Astrocyte (in vitro differentiated cells and primary cell): ENCODE data around the gene USP31. TPM values are rescaled to one million over a fixed set of nuclear protein-coding genes. Genes with fewer than 3 reads are reported as not detected.

Source experiments
- DNase-seq: peaks from one replicate; pipeline ENCODE4 v3.0.0-alpha.2; 2010; ENCODE audit warnings: low read depth
- FAIRE-seq: peaks from 2 replicates; lab custom pipeline; 2011; peaks lifted over from hg19 to GRCh38; lab: Jason Lieb, UNC
- H2AFZ ChIP-seq: 2 replicates; pipeline ENCODE4 v1.6.0; 2012; ENCODE audit warnings: low read depth, low read length, inconsistent platforms
- H3K27ac ChIP-seq: 2 replicates; pipeline ENCODE4 v1.5.1; 2011; ENCODE audit warnings: low read depth, low read length, inconsistent platforms
- H3K27me3 ChIP-seq: 2 replicates; pipeline ENCODE4 v1.6.0; 2011; ENCODE audit warnings: low read length, inconsistent platforms; ENCODE audit not compliant: insufficient read depth
- H3K36me3 ChIP-seq: 2 replicates; pipeline ENCODE4 v1.5.1; 2011; ENCODE audit warnings: low read length, inconsistent platforms; ENCODE audit not compliant: insufficient read depth
- H3K4me1 ChIP-seq: 2 replicates; pipeline ENCODE4 v1.5.1; 2011; ENCODE audit warnings: low read length, inconsistent platforms; ENCODE audit not compliant: insufficient read depth
- H3K4me2 ChIP-seq: 2 replicates; pipeline ENCODE4 v1.6.0; 2012; ENCODE audit warnings: low read length, inconsistent platforms
- H3K4me3 ChIP-seq: 2 replicates; pipeline ENCODE4 v1.5.1; 2011; ENCODE audit warnings: low read depth, mild to moderate bottlenecking, low read length, inconsistent platforms; ENCODE audit not compliant: insufficient read depth
- H3K79me2 ChIP-seq: 2 replicates; pipeline ENCODE4 v1.6.0; 2012; ENCODE audit warnings: mild to moderate bottlenecking, low read length, inconsistent platforms; ENCODE audit not compliant: insufficient read depth
- H3K9ac ChIP-seq: 2 replicates; pipeline ENCODE4 v1.6.0; 2012; ENCODE audit warnings: mild to moderate bottlenecking, low read length, inconsistent platforms
- H3K9me3 ChIP-seq: 2 replicates; pipeline ENCODE4 v1.5.1; 2012; ENCODE audit warnings: low read depth, mild to moderate bottlenecking, low read length, inconsistent platforms; ENCODE audit not compliant: insufficient read depth
- H4K20me1 ChIP-seq: 2 replicates; pipeline ENCODE4 v1.6.0; 2012; ENCODE audit warnings: low read length, inconsistent platforms; ENCODE audit not compliant: insufficient read depth
- H3K27ac Mint-ChIP-seq: one replicate; pipeline ENCODE4 v1.8.0; 2021; ENCODE audit warnings: mild to moderate bottlenecking, mixed read lengths; ENCODE audit not compliant: unreplicated experiment
- H3K27me3 Mint-ChIP-seq: one replicate; pipeline ENCODE4 v1.8.0; 2021; ENCODE audit warnings: low read depth, mixed read lengths; ENCODE audit not compliant: unreplicated experiment
- H3K36me3 Mint-ChIP-seq: one replicate; pipeline ENCODE4 v1.8.0; 2021; ENCODE audit warnings: low read depth, mixed read lengths; ENCODE audit not compliant: unreplicated experiment
- H3K4me1 Mint-ChIP-seq: one replicate; pipeline ENCODE4 v1.8.0; 2021; ENCODE audit warnings: low read depth, mixed read lengths; ENCODE audit not compliant: unreplicated experiment
- H3K4me3 Mint-ChIP-seq: one replicate; pipeline ENCODE4 v1.8.0; 2021; ENCODE audit warnings: mild to moderate bottlenecking, moderate library complexity, mixed read lengths; ENCODE audit not compliant: unreplicated experiment
- H3K9me3 Mint-ChIP-seq: one replicate; pipeline ENCODE4 v1.8.0; 2021; ENCODE audit warnings: mild to moderate bottlenecking, mixed read lengths; ENCODE audit not compliant: unreplicated experiment
- CTCF ChIP-seq: IDR thresholded peaks from 2 replicates; pipeline ENCODE4 v1.5.1; 2011; ENCODE audit warnings: low read depth, mild to moderate bottlenecking, inconsistent platforms, low read length, moderate library complexity; ENCODE audit not compliant: insufficient read depth
- EZH2 ChIP-seq: IDR thresholded peaks from 2 replicates; pipeline ENCODE4 v1.6.1; 2012; ENCODE audit warnings: mild to moderate bottlenecking, low read length, inconsistent platforms; ENCODE audit not compliant: insufficient read depth
- total RNA-seq: library from RNA; stranded (reverse); gene quantifications from 2 replicates; pipeline ENCODE4 v1.2.1, GENCODE V29; 2021

The USP31 gene
- total RNA-seq, 1 donor from 2014 or later: 9.4 TPM

DNA sequence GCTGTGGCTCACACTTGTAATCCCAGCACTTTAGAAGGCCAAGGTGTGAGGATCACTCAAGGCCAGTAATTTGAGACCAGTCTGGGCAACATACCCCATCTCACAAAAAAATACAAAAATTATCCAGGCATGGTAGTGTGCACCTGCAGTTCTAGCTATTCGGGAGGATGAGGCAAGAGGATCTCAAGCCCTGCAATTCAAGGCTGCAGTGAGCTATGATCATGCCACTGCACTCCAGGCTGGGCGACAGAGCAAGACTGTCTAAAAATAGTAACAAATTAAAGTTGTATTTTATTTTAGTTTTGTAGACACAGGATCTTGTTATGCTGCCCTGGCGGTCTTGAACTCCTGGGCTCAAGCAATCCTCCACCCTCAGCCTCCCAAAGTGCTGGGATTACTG, 18.2 kb downstream of the USP31 start:
- H2AFZ ChIP-seq: no peak overlapping the region
- no peak for TF ChIP-seq EZH2
- no peak for TF ChIP-seq CTCF
- peaks cover 5% of the 10 kb centered on the region for H3K4me1 ChIP-seq
- H3K9me3 Mint-ChIP-seq: peaks cover 12% of the 10 kb centered on the region
- no peak overlapping the region for H3K27ac Mint-ChIP-seq
- FAIRE-seq (no peak), DNase-seq (no peak)
- H3K9me3 ChIP-seq: no peaks in the 10 kb centered on the region
- H3K4me3 Mint-ChIP-seq: no peak overlapping the region
- no peaks in the 10 kb centered on the region for H3K27me3 Mint-ChIP-seq
- H3K4me2 ChIP-seq: no peak overlapping the region
- H3K4me1 Mint-ChIP-seq: peaks cover 5% of the 10 kb centered on the region
- H4K20me1 ChIP-seq: peaks cover 66% of the 10 kb centered on the region
- H3K36me3 Mint-ChIP-seq: peaks cover under 1% of the 10 kb centered on the region
- no peaks in the 10 kb centered on the region for H3K36me3 ChIP-seq
- no peak overlapping the region for H3K4me3 ChIP-seq
- H3K27me3 ChIP-seq: no peaks in the 10 kb centered on the region
- H3K27ac ChIP-seq: no peak overlapping the region
- H3K79me2 ChIP-seq: peaks cover 95% of the 10 kb centered on the region
- H3K9ac ChIP-seq: no peak overlapping the region

DNA sequence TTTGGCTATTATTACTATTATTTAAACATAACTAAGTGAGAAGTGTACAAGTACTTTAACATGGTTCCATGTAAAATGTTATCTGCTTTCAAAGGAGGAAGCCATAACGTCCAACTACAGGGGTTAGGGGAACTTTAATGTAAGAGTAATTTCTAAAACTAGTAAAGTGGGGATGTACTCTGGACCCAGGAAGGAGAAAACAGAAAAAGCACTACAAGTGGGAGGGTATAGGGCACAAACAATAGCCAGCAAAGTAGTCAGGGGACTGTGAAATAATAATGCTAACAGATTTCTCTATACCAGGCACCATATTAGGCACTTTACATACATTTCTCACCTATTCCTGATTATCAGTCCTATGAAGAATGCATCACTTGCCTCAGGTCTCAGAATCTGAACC, 19.6 kb downstream of the USP31 start:
- Mint-ChIP-seq H3K27me3 (no peaks in the 10 kb centered on the region), H3K4me3 (no peak overlapping the region), H3K36me3 (no peaks in the 10 kb centered on the region), H3K27ac (no peak overlapping the region), H3K9me3 (peaks cover 2% of the 10 kb centered on the region), H3K4me1 (peaks cover 8% of the 10 kb centered on the region)
- Histone ChIP-seq H3K27ac (no peak overlapping the region), H3K36me3 (no peaks in the 10 kb centered on the region), H3K27me3 (no peaks in the 10 kb centered on the region), H3K9me3 (no peaks in the 10 kb centered on the region), H3K4me2 (no peak overlapping the region), H4K20me1 (peaks cover 69% of the 10 kb centered on the region), H3K4me1 (peaks cover 5% of the 10 kb centered on the region), H2AFZ (no peak overlapping the region), H3K9ac (no peak overlapping the region), H3K4me3 (no peak overlapping the region), H3K79me2 (peaks cover 94% of the 10 kb centered on the region)
- FAIRE-seq: no peak
- DNase-seq: no peak
- TF ChIP-seq CTCF (no peak), EZH2 (no peak)

- Histone ChIP-seq H3K27me3 (no peaks in the 10 kb centered on the region), H3K36me3 (no peaks in the 10 kb centered on the region), H3K9ac (no peak overlapping the region), H3K79me2 (peaks cover 90% of the 10 kb centered on the region), H3K4me2 (no peak overlapping the region), H3K4me3 (no peak overlapping the region), H4K20me1 (peaks cover 67% of the 10 kb centered on the region), H3K9me3 (no peaks in the 10 kb centered on the region), H3K4me1 (peaks cover 6% of the 10 kb centered on the region), H2AFZ (no peak overlapping the region), H3K27ac (no peak overlapping the region)
- TF ChIP-seq EZH2 (no peak), CTCF (no peak)
- H3K9me3 Mint-ChIP-seq: peaks cover 3% of the 10 kb centered on the region
- FAIRE-seq (no peak), DNase-seq (no peak)
- H3K27ac Mint-ChIP-seq: no peak overlapping the region
- peaks cover 8% of the 10 kb centered on the region for H3K4me1 Mint-ChIP-seq
- no peak overlapping the region for H3K4me3 Mint-ChIP-seq
- H3K27me3 Mint-ChIP-seq: no peaks in the 10 kb centered on the region
- H3K36me3 Mint-ChIP-seq: no peaks in the 10 kb centered on the region
Measured at GRCh38 chr16:23128056-23128455, 21.2 kb downstream of the USP31 start.
